Loucy (cell line): ENCODE data around the gene COA6.

Source experiments
- H2AFZ ChIP-seq: fragments of 200-600 bp; sonication (generic); 2 replicates; pipeline ENCODE4 v1.6.0; 2016; ENCODE audit warnings: antibody characterized with exemption, mild to moderate bottlenecking, low read length, moderate library complexity
- H3F3A ChIP-seq: fragments of 200-600 bp; 2 replicates; pipeline ENCODE4 v1.6.0; 2016; ENCODE audit warnings: antibody characterized with exemption, low read depth, mild to moderate bottlenecking
- H3K27me3 ChIP-seq: fragments of 200-600 bp; sonication (generic); 2 replicates; pipeline ENCODE4 v1.6.1; 2014; ENCODE audit warnings: low read length, mild to moderate bottlenecking; ENCODE audit not compliant: insufficient read depth, poor library complexity, severe bottlenecking
- H3K36me3 ChIP-seq: fragments of 200-600 bp; sonication (generic); 2 replicates; pipeline ENCODE4 v1.6.1; 2016; ENCODE audit warnings: low read length; ENCODE audit not compliant: insufficient read depth
- H3K4me1 ChIP-seq: fragments of 200-600 bp; sonication (generic); 2 replicates; pipeline ENCODE4 v1.5.1; 2014; ENCODE audit warnings: low read length, mild to moderate bottlenecking; ENCODE audit not compliant: insufficient read depth, poor library complexity, severe bottlenecking
- H3K4me2 ChIP-seq: fragments of 200-600 bp; sonication (generic); 2 replicates; pipeline ENCODE4 v1.6.0; 2014; ENCODE audit warnings: antibody characterized with exemption, low read length, low read depth, mild to moderate bottlenecking; ENCODE audit not compliant: poor library complexity, severe bottlenecking
- H3K4me3 ChIP-seq: fragments of 200-600 bp; sonication (generic); 2 replicates; pipeline ENCODE4 v1.5.1; 2014; ENCODE audit warnings: low read length, mild to moderate bottlenecking, mixed read lengths; ENCODE audit not compliant: poor library complexity, severe bottlenecking
- H3K79me2 ChIP-seq: fragments of 200-600 bp; sonication (generic); 2 replicates; pipeline ENCODE4 v1.6.1; 2014; ENCODE audit warnings: low read length; ENCODE audit not compliant: insufficient read depth
- H3K9ac ChIP-seq: fragments of 200-600 bp; sonication (generic); 2 replicates; pipeline ENCODE4 v1.6.0; 2014; ENCODE audit warnings: mild to moderate bottlenecking, low read depth, low read length, moderate library complexity; ENCODE audit not compliant: poor library complexity, severe bottlenecking
- H3K9me2 ChIP-seq: fragments of 200-600 bp; sonication (generic); replicated peaks from 2 replicates; pipeline ENCODE4 v1.6.1; 2016; ENCODE audit warnings: low read depth, low read length, mixed read lengths
- H3K9me3 ChIP-seq: fragments of 200-600 bp; sonication (generic); 2 replicates; pipeline ENCODE4 v1.6.1; 2014; ENCODE audit warnings: mild to moderate bottlenecking, antibody characterized with exemption, low read length, low read depth; ENCODE audit not compliant: insufficient read depth
- H4K20me1 ChIP-seq: fragments of 200-600 bp; sonication (generic); 2 replicates; pipeline ENCODE4 v1.6.0; 2014; ENCODE audit warnings: antibody characterized with exemption, low read length, mild to moderate bottlenecking; ENCODE audit not compliant: insufficient read depth, poor library complexity, severe bottlenecking
- EZH2phosphoT487 ChIP-seq: fragments of 200-600 bp; IDR thresholded peaks from 2 replicates; pipeline ENCODE4 v1.6.1; 2018; ENCODE audit warnings: antibody characterized with exemption, mild to moderate bottlenecking, moderate library complexity, borderline replicate concordance
- TF ChIP-seq, protein P1 (sequence below): fragments of 200-600 bp; sonication (generic); conservative IDR thresholded peaks from 2 replicates; pipeline ENCODE4 v1.5.1; 2014; ENCODE audit warnings: mild to moderate bottlenecking, antibody characterized with exemption, low read length

The COA6 gene

GRCh38 chr1:234431255-234431654 lies 58.0 kb downstream of the COA6 start:
- Histone ChIP-seq H3K9ac (no peak overlapping the region), H3K9me2 (no peaks in the 10 kb centered on the region), H2AFZ (no peak overlapping the region), H3K9me3 (no peaks in the 10 kb centered on the region), H4K20me1 (no peaks in the 10 kb centered on the region), H3K27me3 (no peaks in the 10 kb centered on the region), H3K79me2 (no peaks in the 10 kb centered on the region), H3K4me1 (no peaks in the 10 kb centered on the region), H3K4me2 (no peak overlapping the region), H3K4me3 (no peak overlapping the region), H3K36me3 (peaks cover 90% of the 10 kb centered on the region), H3F3A (no peaks in the 10 kb centered on the region)
- TF ChIP-seq, protein P1, sequence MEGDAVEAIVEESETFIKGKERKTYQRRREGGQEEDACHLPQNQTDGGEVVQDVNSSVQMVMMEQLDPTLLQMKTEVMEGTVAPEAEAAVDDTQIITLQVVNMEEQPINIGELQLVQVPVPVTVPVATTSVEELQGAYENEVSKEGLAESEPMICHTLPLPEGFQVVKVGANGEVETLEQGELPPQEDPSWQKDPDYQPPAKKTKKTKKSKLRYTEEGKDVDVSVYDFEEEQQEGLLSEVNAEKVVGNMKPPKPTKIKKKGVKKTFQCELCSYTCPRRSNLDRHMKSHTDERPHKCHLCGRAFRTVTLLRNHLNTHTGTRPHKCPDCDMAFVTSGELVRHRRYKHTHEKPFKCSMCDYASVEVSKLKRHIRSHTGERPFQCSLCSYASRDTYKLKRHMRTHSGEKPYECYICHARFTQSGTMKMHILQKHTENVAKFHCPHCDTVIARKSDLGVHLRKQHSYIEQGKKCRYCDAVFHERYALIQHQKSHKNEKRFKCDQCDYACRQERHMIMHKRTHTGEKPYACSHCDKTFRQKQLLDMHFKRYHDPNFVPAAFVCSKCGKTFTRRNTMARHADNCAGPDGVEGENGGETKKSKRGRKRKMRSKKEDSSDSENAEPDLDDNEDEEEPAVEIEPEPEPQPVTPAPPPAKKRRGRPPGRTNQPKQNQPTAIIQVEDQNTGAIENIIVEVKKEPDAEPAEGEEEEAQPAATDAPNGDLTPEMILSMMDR, result no peak
- no peak for TF ChIP-seq EZH2phosphoT487

- no peaks in the 10 kb centered on the region for H3K9me3 ChIP-seq
- no peaks in the 10 kb centered on the region for H3K9me2 ChIP-seq
- H3K79me2 ChIP-seq, result peaks cover 2% of the 10 kb centered on the region; the same call in 1 of the 2 replicates
- no peak overlapping the region for H2AFZ ChIP-seq
- H3K27me3 ChIP-seq, result no peaks in the 10 kb centered on the region
- no peaks in the 10 kb centered on the region for H3K4me1 ChIP-seq
- H3K36me3 ChIP-seq, result peaks cover 91% of the 10 kb centered on the region; the same call in 1 of the 2 replicates
- no peaks in the 10 kb centered on the region for H3F3A ChIP-seq
- H3K4me2 ChIP-seq, result no peak overlapping the region
- no peaks in the 10 kb centered on the region for H4K20me1 ChIP-seq
- H3K4me3 ChIP-seq, result no peak overlapping the region
- H3K9ac ChIP-seq, result no peak overlapping the region
- TF ChIP-seq, protein P1, result no peak
- no peak for TF ChIP-seq EZH2phosphoT487
Observed at GRCh38 chr1:234433563-234434285, 60.5 kb downstream of the COA6 start.
